Liver (tissue), 9 donors: Measurements from ENCODE around the gene CYB5D1. TPM values are rescaled to one million over a fixed set of nuclear protein-coding genes. Genes with fewer than 3 reads are reported as not detected.

Experiments
- DNase-seq: peaks from one replicate; pipeline ENCODE4 v3.0.0-alpha.2; 2017; ENCODE audit warnings: low spot score
- H3K27ac ChIP-seq, 2 donors: one replicate each; pipeline ENCODE4 v1.7.0; 2013; ENCODE audit warnings: inconsistent platforms in 2 of 2, low read length in 2 of 2, control low read depth in 1 of 2, low read depth in 1 of 2, mild to moderate bottlenecking in 1 of 2
- H3K27me3 ChIP-seq, 4 donors: one replicate each; pipeline versions ENCODE4 v1.6.1 to v1.7.0; 2013; ENCODE audit warnings: low read length in 3 of 4, inconsistent platforms in 1 of 4, mild to moderate bottlenecking in 1 of 4, moderate library complexity in 1 of 4; ENCODE audit not compliant: control insufficient read depth in 4 of 4, insufficient read depth in 4 of 4
- H3K36me3 ChIP-seq, 4 donors: one replicate each; pipeline versions ENCODE4 v1.6.1 to v1.7.0; 2013; ENCODE audit warnings: low read length in 3 of 4, mild to moderate bottlenecking in 3 of 4, low read depth in 1 of 4, moderate library complexity in 1 of 4; ENCODE audit not compliant: control insufficient read depth in 4 of 4, insufficient read depth in 3 of 4
- H3K4me1 ChIP-seq, 4 donors: one replicate each; pipeline versions ENCODE4 v1.6.1 to v1.7.0; 2013; ENCODE audit warnings: low read length in 3 of 4, mild to moderate bottlenecking in 3 of 4, moderate library complexity in 1 of 4; ENCODE audit not compliant: control insufficient read depth in 4 of 4, insufficient read depth in 4 of 4
- H3K4me3 ChIP-seq, 3 donors: one replicate each; pipeline versions ENCODE4 v1.6.1 to v1.7.0; 2013; ENCODE audit warnings: low read length in 3 of 3, control low read depth in 1 of 3, low read depth in 1 of 3, mild to moderate bottlenecking in 1 of 3
- H3K9ac ChIP-seq, 2 donors: one replicate each; pipeline ENCODE4 v1.7.0; 2013; ENCODE audit warnings: low read length in 2 of 2, mild to moderate bottlenecking in 2 of 2, moderate library complexity in 2 of 2, control low read depth in 1 of 2, low read depth in 1 of 2
- H3K9me3 ChIP-seq, 4 donors: one replicate each; pipeline versions ENCODE4 v1.6.1 to v1.7.0; 2013; ENCODE audit warnings: low read length in 3 of 4; ENCODE audit not compliant: control insufficient read depth in 4 of 4
- EGR1 ChIP-seq, 2 donors: IDR thresholded peaks; 2 replicates each; pipeline ENCODE4 v1.6.1; 2016 to 2018; ENCODE audit warnings: antibody characterized with exemption in 2 of 2, low read depth in 2 of 2
- FOXA1 ChIP-seq: IDR thresholded peaks from 2 replicates; pipeline ENCODE4 v1.6.1; 2016; ENCODE audit warnings: antibody characterized with exemption
- FOXA2 ChIP-seq: IDR thresholded peaks from 2 replicates; pipeline ENCODE4 v1.6.1; 2016; ENCODE audit warnings: antibody characterized with exemption
- GABPA ChIP-seq, 2 donors: IDR thresholded peaks in 1 of 2; conservative IDR thresholded peaks in 1 of 2; 2 replicates each; pipeline ENCODE4 v1.6.1; 2016; ENCODE audit warnings: antibody characterized with exemption in 2 of 2, mild to moderate bottlenecking in 1 of 2, moderate library complexity in 1 of 2
- HNF4A ChIP-seq, 2 donors: conservative IDR thresholded peaks; 2 replicates each; pipeline ENCODE4 v1.6.1; 2016; ENCODE audit warnings: antibody characterized with exemption in 2 of 2, mild to moderate bottlenecking in 2 of 2
- HNF4G ChIP-seq: IDR thresholded peaks from 2 replicates; pipeline ENCODE4 v1.6.1; 2016; ENCODE audit warnings: antibody characterized with exemption
- JUND ChIP-seq, 2 donors: IDR thresholded peaks; 2 replicates each; pipeline ENCODE4 v1.6.1; 2016; ENCODE audit warnings: antibody characterized with exemption in 2 of 2
- RAD21 ChIP-seq, 2 donors: IDR thresholded peaks; 2 replicates each; pipeline ENCODE4 v1.6.1; 2016; ENCODE audit warnings: antibody characterized with exemption in 2 of 2, mild to moderate bottlenecking in 2 of 2
- SP1 ChIP-seq: IDR thresholded peaks from 2 replicates; pipeline ENCODE4 v1.6.1; 2018; ENCODE audit warnings: antibody characterized with exemption, mild to moderate bottlenecking
- TAF1 ChIP-seq: conservative IDR thresholded peaks from 2 replicates; pipeline ENCODE4 v1.6.1; 2016; ENCODE audit warnings: antibody characterized with exemption, mild to moderate bottlenecking
- YY1 ChIP-seq: IDR thresholded peaks from 2 replicates; pipeline ENCODE4 v1.6.1; 2016; ENCODE audit warnings: antibody characterized with exemption, mild to moderate bottlenecking
- WGBS: extraction: QIAGEN DNeasy Blood & Tissue Kit; methylation state at CpG from one replicate; pipeline ENCODE4 v1.1.7; 2013; 5-methylcytosine and 5-hydroxymethylcytosine counted together
- polyA plus RNA-seq, 2 donors: library from polyadenylated mRNA; stranded (reverse) in 1 of 2; unstranded in 1 of 2; fragments of 200-250 nt in 1 of 2; fragments of >200 nt in 1 of 2; fragmentation: Nextera tagmentation in 1 of 2; extraction: Ambion mirVana in 1 of 2; gene quantifications; one replicate each; pipeline versions ENCODE4 v1.2.1 to v1.2.3, GENCODE V29; 2013 to 2015
- total RNA-seq, 2 donors: library from RNA; depleted of rRNA; stranded (reverse); fragments of >200 nt; gene quantifications; one replicate each; pipeline ENCODE4 v1.2.3, GENCODE V29; 2014
- TF ChIP-seq, protein P1 (sequence below): IDR thresholded peaks from 2 replicates; pipeline ENCODE4 v1.6.1; 2016; ENCODE audit warnings: antibody characterized with exemption, mild to moderate bottlenecking
- TF ChIP-seq, protein P2 (sequence below): IDR thresholded peaks from 2 replicates; pipeline ENCODE4 v1.6.1; 2016; ENCODE audit warnings: antibody characterized with exemption
- TF ChIP-seq, protein P3 (sequence below): IDR thresholded peaks from 2 replicates; pipeline ENCODE4 v1.6.1; 2016; ENCODE audit warnings: antibody characterized with exemption
- TF ChIP-seq, protein P4 (sequence below): IDR thresholded peaks from 2 replicates; pipeline ENCODE4 v1.6.1; 2016; ENCODE audit warnings: antibody characterized with exemption
- donor health status: healthy.
- donor health status: healthy.
- donor health status: healthy.
- donor health status: healthy.
- donor health status: healthy.

CYB5D1 gene
- total and polyA plus RNA-seq, 4 donors, result 2.5 to 12.0 (median 6.6) TPM

DNA sequence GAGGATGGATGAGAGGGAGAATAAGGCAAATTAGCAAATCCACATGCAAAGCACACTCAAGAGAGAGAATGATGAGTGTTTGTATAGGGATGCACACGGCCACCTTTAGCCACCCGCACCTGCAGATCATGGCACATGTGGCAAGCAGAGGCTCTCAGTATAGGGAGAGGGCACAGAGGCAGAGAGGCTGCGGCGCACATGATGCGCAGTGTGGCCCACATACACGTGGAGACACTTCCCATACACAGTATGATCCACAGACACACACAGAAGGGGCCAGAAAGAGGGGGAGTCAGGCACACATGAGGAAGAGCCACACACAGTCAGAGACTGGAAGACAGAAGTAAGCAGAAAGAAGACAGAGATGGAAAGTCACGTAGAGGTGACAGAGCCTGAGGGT lies 24.3 kb downstream of the CYB5D1 start:
- Histone ChIP-seq H3K36me3 (no peaks in the 10 kb centered on the region), H3K27me3 (no peaks in the 10 kb centered on the region), H3K4me3 (no peak overlapping the region), H3K9ac (no peak overlapping the region), H3K4me1 (peaks cover 0 to 17% (median 16%) of the 10 kb centered on the region in 4 donors), H3K9me3 (no peaks in the 10 kb centered on the region), H3K27ac (no peak overlapping the region)
- DNase-seq, result no peak
- WGBS, result 76% methylated on average over 7 of the region's 7 CpGs
- TF ChIP-seq RAD21 (IDR thresholded peaks at IDR 0.05), result no peak
- TF ChIP-seq, protein P1, sequence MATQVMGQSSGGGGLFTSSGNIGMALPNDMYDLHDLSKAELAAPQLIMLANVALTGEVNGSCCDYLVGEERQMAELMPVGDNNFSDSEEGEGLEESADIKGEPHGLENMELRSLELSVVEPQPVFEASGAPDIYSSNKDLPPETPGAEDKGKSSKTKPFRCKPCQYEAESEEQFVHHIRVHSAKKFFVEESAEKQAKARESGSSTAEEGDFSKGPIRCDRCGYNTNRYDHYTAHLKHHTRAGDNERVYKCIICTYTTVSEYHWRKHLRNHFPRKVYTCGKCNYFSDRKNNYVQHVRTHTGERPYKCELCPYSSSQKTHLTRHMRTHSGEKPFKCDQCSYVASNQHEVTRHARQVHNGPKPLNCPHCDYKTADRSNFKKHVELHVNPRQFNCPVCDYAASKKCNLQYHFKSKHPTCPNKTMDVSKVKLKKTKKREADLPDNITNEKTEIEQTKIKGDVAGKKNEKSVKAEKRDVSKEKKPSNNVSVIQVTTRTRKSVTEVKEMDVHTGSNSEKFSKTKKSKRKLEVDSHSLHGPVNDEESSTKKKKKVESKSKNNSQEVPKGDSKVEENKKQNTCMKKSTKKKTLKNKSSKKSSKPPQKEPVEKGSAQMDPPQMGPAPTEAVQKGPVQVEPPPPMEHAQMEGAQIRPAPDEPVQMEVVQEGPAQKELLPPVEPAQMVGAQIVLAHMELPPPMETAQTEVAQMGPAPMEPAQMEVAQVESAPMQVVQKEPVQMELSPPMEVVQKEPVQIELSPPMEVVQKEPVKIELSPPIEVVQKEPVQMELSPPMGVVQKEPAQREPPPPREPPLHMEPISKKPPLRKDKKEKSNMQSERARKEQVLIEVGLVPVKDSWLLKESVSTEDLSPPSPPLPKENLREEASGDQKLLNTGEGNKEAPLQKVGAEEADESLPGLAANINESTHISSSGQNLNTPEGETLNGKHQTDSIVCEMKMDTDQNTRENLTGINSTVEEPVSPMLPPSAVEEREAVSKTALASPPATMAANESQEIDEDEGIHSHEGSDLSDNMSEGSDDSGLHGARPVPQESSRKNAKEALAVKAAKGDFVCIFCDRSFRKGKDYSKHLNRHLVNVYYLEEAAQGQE, result no peak
- no peak for TF ChIP-seq YY1
- TF ChIP-seq, protein P2, sequence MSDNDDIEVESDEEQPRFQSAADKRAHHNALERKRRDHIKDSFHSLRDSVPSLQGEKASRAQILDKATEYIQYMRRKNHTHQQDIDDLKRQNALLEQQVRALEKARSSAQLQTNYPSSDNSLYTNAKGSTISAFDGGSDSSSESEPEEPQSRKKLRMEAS, result no peak
- TF ChIP-seq GABPA (IDR thresholded peaks at IDR 0.05 in 1 of 2, conservative IDR thresholded peaks at IDR 0.05 in 1 of 2), result no peak
- no peak for TF ChIP-seq SP1
- no peak for TF ChIP-seq HNF4A (conservative IDR thresholded peaks at IDR 0.05)
- no peak for TF ChIP-seq FOXA2
- TF ChIP-seq HNF4G, result no peak
- no peak for TF ChIP-seq EGR1 (IDR thresholded peaks at IDR 0.05; ENCODE audit: low read depth in 2 of 2)
- TF ChIP-seq, protein P3, sequence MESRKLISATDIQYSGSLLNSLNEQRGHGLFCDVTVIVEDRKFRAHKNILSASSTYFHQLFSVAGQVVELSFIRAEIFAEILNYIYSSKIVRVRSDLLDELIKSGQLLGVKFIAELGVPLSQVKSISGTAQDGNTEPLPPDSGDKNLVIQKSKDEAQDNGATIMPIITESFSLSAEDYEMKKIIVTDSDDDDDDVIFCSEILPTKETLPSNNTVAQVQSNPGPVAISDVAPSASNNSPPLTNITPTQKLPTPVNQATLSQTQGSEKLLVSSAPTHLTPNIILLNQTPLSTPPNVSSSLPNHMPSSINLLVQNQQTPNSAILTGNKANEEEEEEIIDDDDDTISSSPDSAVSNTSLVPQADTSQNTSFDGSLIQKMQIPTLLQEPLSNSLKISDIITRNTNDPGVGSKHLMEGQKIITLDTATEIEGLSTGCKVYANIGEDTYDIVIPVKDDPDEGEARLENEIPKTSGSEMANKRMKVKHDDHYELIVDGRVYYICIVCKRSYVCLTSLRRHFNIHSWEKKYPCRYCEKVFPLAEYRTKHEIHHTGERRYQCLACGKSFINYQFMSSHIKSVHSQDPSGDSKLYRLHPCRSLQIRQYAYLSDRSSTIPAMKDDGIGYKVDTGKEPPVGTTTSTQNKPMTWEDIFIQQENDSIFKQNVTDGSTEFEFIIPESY, result no peak
- TF ChIP-seq TAF1, result no peak
- no peak for TF ChIP-seq FOXA1

DNA sequence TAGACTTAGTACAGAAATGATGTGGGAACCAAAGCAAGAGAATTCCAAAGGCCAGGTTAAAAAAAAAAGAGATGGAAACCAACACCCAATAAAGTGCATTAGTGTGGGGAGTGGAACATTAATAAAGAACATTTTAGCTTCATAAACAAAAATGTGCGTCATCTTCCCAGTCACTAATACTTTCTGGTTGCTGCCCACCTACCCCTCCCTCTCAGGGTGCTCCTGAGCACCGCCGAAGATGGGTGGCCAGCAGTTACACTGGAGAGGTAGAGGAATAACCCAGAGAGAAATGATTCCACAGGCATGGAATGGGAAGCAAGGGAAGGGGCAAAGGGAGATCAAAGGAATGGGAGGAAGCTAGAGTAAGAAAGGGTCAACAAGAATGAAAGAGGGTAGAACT lies 24.8 kb downstream of the CYB5D1 start:
- no peaks in the 10 kb centered on the region for H3K27me3 ChIP-seq
- TF ChIP-seq HNF4G (no peak), GABPA (IDR thresholded peaks at IDR 0.05 in 1 of 2, conservative IDR thresholded peaks at IDR 0.05 in 1 of 2) (no peak), HNF4A (conservative IDR thresholded peaks at IDR 0.05) (no peak), SP1 (no peak), EGR1 (IDR thresholded peaks at IDR 0.05; ENCODE audit: low read depth in 2 of 2) (no peak), YY1 (no peak), FOXA1 (no peak), JUND (IDR thresholded peaks at IDR 0.05) (no peak)
- TF ChIP-seq, protein P4, sequence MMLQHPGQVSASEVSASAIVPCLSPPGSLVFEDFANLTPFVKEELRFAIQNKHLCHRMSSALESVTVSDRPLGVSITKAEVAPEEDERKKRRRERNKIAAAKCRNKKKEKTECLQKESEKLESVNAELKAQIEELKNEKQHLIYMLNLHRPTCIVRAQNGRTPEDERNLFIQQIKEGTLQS, result no peak
- TF ChIP-seq, protein P1, result no peak
- TF ChIP-seq, protein P2, result no peak
- TF ChIP-seq, protein P3, result no peak
- H3K27ac ChIP-seq, result no peak overlapping the region
- H3K4me1 ChIP-seq, result peaks cover 0 to 22% (median 21%) of the 10 kb centered on the region in 4 donors
- H3K4me3 ChIP-seq, result no peak overlapping the region
- DNase-seq, result no peak
- no peaks in the 10 kb centered on the region for H3K36me3 ChIP-seq
- no peaks in the 10 kb centered on the region for H3K9me3 ChIP-seq
- H3K9ac ChIP-seq, result no peak overlapping the region
- 92% methylated on average over 3 of the region's 3 CpGs for WGBS
